PC-3 (cell line): Measurements from ENCODE around the gene SAMD11. TPM values are rescaled to one million over a fixed set of nuclear protein-coding genes. Genes with fewer than 3 reads are reported as not detected.

Source experiments
- ATAC-seq: fragments of 200-7000 bp; cut with Tn5 transposase; 2 replicates; pipeline ENCODE4 v1.9.1; 2020; ENCODE audit warnings: mild to moderate bottlenecking, moderate library complexity
- BruUV-seq: library from RNA; stranded (reverse); fragments of 400-500 nt; replicated peaks from 2 replicates; lab custom pipeline; 2021; lab: Mats Ljungman, UMichigan
- CTCF ChIA-PET: fragments of 300-600 bp; sonication (Branson Sonifier 250); formaldehyde crosslinking; loops from one replicate; lab custom pipeline; 2022; ENCODE audit warnings: antibody characterized with exemption; lab: Charles Lee
- POLR2A ChIA-PET: fragments of 300-600 bp; sonication (Branson Sonifier 250); formaldehyde crosslinking; loops from one replicate; lab custom pipeline; 2022; ENCODE audit warnings: antibody characterized with exemption; ENCODE audit not compliant: unreplicated experiment; lab: Charles Lee
- DNase-seq: peaks from one replicate; pipeline ENCODE4 v3.0.0-alpha.2; 2015
- H2AFZ ChIP-seq: fragments of 300-600 bp; sonication (generic); 2 replicates; pipeline ENCODE4 v1.6.0; 2016; ENCODE audit warnings: antibody characterized with exemption, low read length
- H3F3A ChIP-seq: fragments of 300-600 bp; sonication (generic); one replicate; pipeline ENCODE4 v1.6.0; 2017; ENCODE audit warnings: antibody characterized with exemption, low read length, control low read depth, mild to moderate bottlenecking; ENCODE audit not compliant: unreplicated experiment
- H3K27ac ChIP-seq: fragments of 300-600 bp; sonication (generic); 2 replicates; pipeline ENCODE4 v1.5.1; 2016; ENCODE audit warnings: mild to moderate bottlenecking, low read length
- H3K27me3 ChIP-seq: fragments of 300-600 bp; sonication (generic); 2 replicates; pipeline ENCODE4 v1.6.1; 2016; ENCODE audit warnings: low read length, mixed read lengths
- H3K36me3 ChIP-seq: fragments of 300-600 bp; sonication (generic); 2 replicates; pipeline ENCODE4 v1.6.1; 2016; ENCODE audit warnings: low read depth, mixed run types, low read length, mixed read lengths
- H3K4me1 ChIP-seq: fragments of 300-600 bp; sonication (generic); 2 replicates; pipeline ENCODE4 v1.5.1; 2016; ENCODE audit warnings: low read length; ENCODE audit not compliant: insufficient read depth
- H3K4me2 ChIP-seq: fragments of 300-600 bp; sonication (generic); 2 replicates; pipeline ENCODE4 v1.6.0; 2016; ENCODE audit warnings: low read length
- H3K4me3 ChIP-seq: fragments of 300-600 bp; sonication (generic); 2 replicates; pipeline ENCODE4 v1.5.1; 2016; ENCODE audit warnings: mild to moderate bottlenecking, low read length, mixed read lengths
- H3K79me2 ChIP-seq: fragments of 300-600 bp; sonication (generic); 2 replicates; pipeline ENCODE4 v1.6.1; 2017; ENCODE audit warnings: low read length, mixed read lengths
- H3K9ac ChIP-seq: fragments of 300-600 bp; sonication (generic); 2 replicates; pipeline ENCODE4 v1.6.0; 2016; ENCODE audit warnings: mild to moderate bottlenecking, low read length
- H3K9me2 ChIP-seq: fragments of 300-600 bp; sonication (generic); replicated peaks from 2 replicates; pipeline ENCODE4 v1.6.1; 2016; ENCODE audit warnings: mixed run types, low read length, mixed read lengths
- H3K9me3 ChIP-seq: fragments of 300-600 bp; sonication (generic); 2 replicates; pipeline ENCODE4 v1.6.1; 2016; ENCODE audit warnings: low read length, mixed read lengths
- H4K20me1 ChIP-seq: fragments of 300-600 bp; sonication (generic); 2 replicates; pipeline ENCODE4 v1.6.1; 2016; ENCODE audit warnings: low read length, mixed read lengths
- CTCF ChIP-seq: fragments of 300-600 bp; sonication (generic); conservative IDR thresholded peaks from 2 replicates; pipeline ENCODE4 v1.5.1; 2017; ENCODE audit warnings: antibody characterized with exemption, low read depth, mild to moderate bottlenecking, low read length
- EZH2 ChIP-seq: fragments of 300-600 bp; sonication (generic); IDR thresholded peaks from one replicate; pipeline ENCODE4 v1.6.1; 2017; ENCODE audit warnings: antibody characterized with exemption, mild to moderate bottlenecking, low read length; ENCODE audit not compliant: unreplicated experiment
- EZH2phosphoT487 ChIP-seq: fragments of 300-600 bp; sonication (generic); IDR thresholded peaks from 2 replicates; pipeline ENCODE4 v1.6.1; 2018; ENCODE audit warnings: mild to moderate bottlenecking, antibody characterized with exemption, low read length, borderline replicate concordance
- intact Hi-C: fragments of 100-400 bp; cut with micrococcal nuclease; formaldehyde crosslinking; loops from 2 replicates; pipeline ENCODE4 v1.9.0; 2023
- total RNA-seq: library from RNA; depleted of rRNA; stranded (reverse); fragments of >200 nt; gene quantifications from 2 replicates; pipeline ENCODE4 v1.2.3, GENCODE V29; 2014

SAMD11 gene
- total RNA-seq, 1 experiment from 2014 or later, result 5.8 TPM

DNA sequence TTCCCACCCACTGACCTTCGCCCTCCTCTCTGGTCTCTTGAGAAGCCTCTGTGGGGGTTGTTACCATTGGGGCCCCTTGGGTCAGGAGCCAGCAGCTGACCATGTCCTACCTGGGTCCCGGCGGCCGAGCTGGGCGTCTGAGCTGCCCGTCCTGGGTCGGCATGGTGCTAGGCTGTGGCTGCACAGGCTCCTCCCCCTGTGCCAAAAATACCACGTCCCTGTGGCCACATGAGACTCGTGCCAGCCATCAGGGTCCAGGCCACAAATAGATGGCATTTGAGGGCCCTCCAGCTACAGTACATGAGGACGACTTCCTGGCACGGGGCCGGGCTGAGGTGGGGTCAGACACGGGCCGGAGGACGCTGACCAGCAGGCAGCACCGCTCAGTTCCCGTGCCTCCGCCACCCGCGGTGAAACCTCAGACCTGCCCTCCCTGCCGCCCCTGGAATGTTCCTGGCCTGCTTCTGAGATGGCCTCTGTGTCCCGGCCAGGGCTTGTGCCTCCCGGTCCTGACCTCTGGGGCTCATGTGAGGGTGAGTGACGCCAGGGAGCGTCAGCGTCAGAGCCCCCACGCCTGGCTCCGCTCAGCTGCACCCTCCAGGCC is 58.3 kb downstream of the SAMD11 start, which contains the start of gene PERM1:
Gene PERM1, minus strand, starts transcription at position 139 of the 604 bp plus-strand sequence. CDS start 1,064 bp downstream, outside the sequence.
- Histone ChIP-seq H2AFZ (peak within 1 kb of the TSS; percentile 69), H3K79me2 (no peaks in the 10 kb centered on the region), H3K4me1 (peaks cover 19% of the 10 kb centered on the region), H3K27me3 (peaks cover 11% of the 10 kb centered on the region), H3K9ac (no peak within 1 kb of the TSS), H3K4me3 (peak within 1 kb of the TSS; percentile 60), H3K9me3 (no peaks in the 10 kb centered on the region), H3K36me3 (no peaks in the 10 kb centered on the region), H3K4me2 (peak within 1 kb of the TSS; percentile 85), H3K27ac (no peak within 1 kb of the TSS), H3F3A (no peaks in the 10 kb centered on the region), H4K20me1 (no peaks in the 10 kb centered on the region), H3K9me2 (no peaks in the 10 kb centered on the region)
- no TSS peak for BruUV-seq
- ChIA-PET POLR2A (interaction anchor here (0.6 kb wide), 1 partner anchor 41 kb away, joined by 5 read pairs; no protein-coding TSS in a partner anchor), CTCF (interaction anchor here (1.0 to 3.1 kb wide), 5 partner anchors 15 to 632 kb away, joined by 3 to 23 read pairs (median 7); partner anchors contain the start of genes ISG15 and PLEKHN1)
- TF ChIP-seq EZH2, result no peak
- no peak for TF ChIP-seq CTCF
- no peak for TF ChIP-seq EZH2phosphoT487
- ATAC-seq, result peak; percentile 3
- intact Hi-C loops, result no loop called here
- DNase-seq, result no peak

DNA sequence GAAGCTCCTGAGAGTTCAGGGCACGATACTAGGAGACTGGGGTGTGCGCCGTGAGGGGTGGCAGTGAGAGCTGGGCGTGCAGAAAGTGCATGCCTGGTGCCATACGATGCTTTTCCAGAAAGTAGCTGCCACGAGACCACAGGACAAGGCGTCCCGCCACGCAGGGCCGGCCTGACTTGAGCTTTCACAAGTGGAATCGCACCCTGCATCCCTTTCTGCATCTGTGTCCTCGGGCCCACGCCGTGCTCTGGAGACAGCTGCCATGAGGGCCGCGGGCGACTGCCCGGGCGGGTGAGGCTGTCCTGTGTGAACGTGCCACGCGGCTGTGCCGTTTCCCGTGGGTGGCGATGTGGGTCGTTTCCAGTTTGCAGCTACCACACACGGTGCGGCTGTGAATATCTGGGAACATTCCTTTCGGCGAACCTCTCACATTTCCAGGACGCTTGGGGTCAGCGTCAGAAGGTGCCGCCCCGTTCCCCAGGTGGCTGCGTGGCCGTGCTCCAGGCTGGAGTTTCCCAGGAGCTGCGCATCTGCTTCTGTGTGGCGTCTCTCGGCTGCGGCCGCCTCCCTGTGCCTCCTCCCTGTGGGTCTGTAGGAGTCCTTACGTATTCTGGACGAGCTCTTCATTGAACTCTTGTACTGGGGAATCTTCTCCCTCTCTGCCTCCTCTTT is 59.2 kb downstream of the SAMD11 start:
- no TSS peak for BruUV-seq
- peaks cover 11% of the 10 kb centered on the region for H3K27me3 ChIP-seq
- no peaks in the 10 kb centered on the region for H4K20me1 ChIP-seq
- peak overlapping the region; percentile 60 for H3K4me3 ChIP-seq
- H2AFZ ChIP-seq, result peak overlapping the region; percentile 69
- H3K36me3 ChIP-seq, result no peaks in the 10 kb centered on the region
- no peaks in the 10 kb centered on the region for H3K9me2 ChIP-seq
- ATAC-seq, result peak; percentile 43
- TF ChIP-seq EZH2, result no peak
- no peak for TF ChIP-seq CTCF
- no peak for TF ChIP-seq EZH2phosphoT487
- intact Hi-C loops, result no loop called here
- ChIA-PET CTCF (interaction anchor here (0.6 to 3.1 kb wide), 10 partner anchors 16 to 632 kb away, joined by 3 to 23 read pairs (median 4); partner anchors contain the start of genes ISG15, PLEKHN1 and RNF223), POLR2A (no interaction called here)
- no peaks in the 10 kb centered on the region for H3F3A ChIP-seq
- no peak overlapping the region for H3K9ac ChIP-seq
- H3K4me1 ChIP-seq, result peaks cover 19% of the 10 kb centered on the region
- H3K9me3 ChIP-seq, result no peaks in the 10 kb centered on the region
- no peaks in the 10 kb centered on the region for H3K79me2 ChIP-seq
- H3K4me2 ChIP-seq, result peak overlapping the region; percentile 85
- no peak overlapping the region for H3K27ac ChIP-seq
- DNase-seq, result peak; percentile 58
